AG04449 (cell line): ENCODE results near the gene MAN2B1.

Experiments used
- CTCF ChIA-PET: fragments of 350-600 bp; formaldehyde crosslinking; extraction: SDS; loops from one replicate; lab custom pipeline; 2021; ENCODE audit warnings: antibody characterized with exemption; lab: Yijun Ruan, JAX
- POLR2A ChIA-PET: fragments of 400-600, 350-600 bp; formaldehyde crosslinking; extraction: SDS; loops from one replicate; lab custom pipeline; 2020; ENCODE audit warnings: antibody characterized with exemption, inconsistent platforms; lab: Yijun Ruan, JAX
- DNase-seq: peaks from one replicate; pipeline ENCODE4 v3.0.0-alpha.2; 2010; ENCODE audit warnings: low read depth, low spot score
- H3K4me3 ChIP-seq: 2 replicates; pipeline ENCODE4 v1.5.1; 2011; ENCODE audit warnings: low read depth, mild to moderate bottlenecking, control low read depth, low read length
- CTCF ChIP-seq: IDR thresholded peaks from one replicate; pipeline ENCODE4 v1.5.1; 2011; ENCODE audit warnings: mild to moderate bottlenecking, moderate library complexity, low read length, control low read depth, inconsistent platforms; ENCODE audit not compliant: insufficient read depth; ENCODE audit errors: missing control alignments

The MAN2B1 gene

GRCh38 chr19:12675399-12675798, 8.9 kb upstream of the MAN2B1 start:
- ChIA-PET CTCF (interaction anchor here (0.9 to 12.2 kb wide), 7 partner anchors 10 to 173 kb away, joined by 3 to 224 read pairs (median 11); no protein-coding TSS in a partner anchor), POLR2A (no interaction called here)
- no peak for TF ChIP-seq CTCF
- DNase-seq = no peak
- no peak overlapping the region for H3K4me3 ChIP-seq

GRCh38 chr19:12672744-12673143, 6.2 kb upstream of the MAN2B1 start:
- ChIA-PET POLR2A (no interaction called here), CTCF (interaction anchor here (0.7 to 12.2 kb wide), 29 partner anchors 8 to 1015 kb away, joined by 3 to 224 read pairs (median 6); partner anchors contain the start of genes DHPS, ZNF433, ZNF490 and ZNF791)
- H3K4me3 ChIP-seq = no peak overlapping the region
- no peak for TF ChIP-seq CTCF
- no peak for DNase-seq

DNA sequence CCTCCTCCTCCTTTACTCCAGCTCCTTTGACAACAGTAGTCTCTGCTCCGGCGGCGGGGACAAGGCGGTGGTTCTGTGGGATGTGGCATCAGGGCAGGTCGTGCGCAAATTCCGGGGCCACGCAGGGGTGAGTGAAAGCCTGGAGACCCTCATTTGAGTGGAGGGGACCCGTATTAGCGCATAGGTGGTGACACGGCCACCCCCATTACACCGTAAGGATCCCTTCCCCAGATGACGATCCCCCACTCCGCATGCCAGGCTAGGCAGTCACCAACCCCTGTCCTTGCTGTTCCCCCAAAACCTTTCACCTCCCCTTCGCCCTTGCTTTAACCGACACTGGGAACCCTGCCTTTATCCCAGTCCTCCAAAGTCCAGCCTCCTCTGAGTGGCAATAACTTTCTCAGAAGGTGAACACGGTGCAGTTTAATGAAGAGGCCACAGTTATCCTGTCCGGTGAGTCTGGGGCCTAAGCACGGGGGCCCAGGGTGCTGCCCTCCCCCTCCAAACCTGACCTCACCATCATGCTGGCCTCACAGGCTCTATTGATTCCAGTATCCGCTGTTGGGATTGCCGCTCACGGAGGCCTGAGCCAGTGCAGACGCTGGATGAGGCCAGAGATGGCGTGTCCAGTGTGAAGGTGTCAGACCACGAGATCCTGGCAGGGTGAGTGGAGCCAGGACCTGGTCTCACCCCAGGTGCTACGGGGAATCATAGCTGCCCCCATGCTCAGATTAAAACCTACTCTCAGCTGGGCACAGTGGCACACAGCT, 3.8 kb upstream of the MAN2B1 start:
- H3K4me3 ChIP-seq = peak overlapping the region; percentile 95
- TF ChIP-seq CTCF = no peak
- ChIA-PET POLR2A (interaction anchor here (1.2 to 1.4 kb wide), 2 partner anchors 59 to 107 kb away, joined by 3 to 4 read pairs; partner anchors contain the start of genes ZNF490 and ZNF791), CTCF (interaction anchor here (1.0 to 12.2 kb wide), 8 partner anchors 8 to 579 kb away, joined by 3 to 224 read pairs (median 6); partner anchors contain the start of gene DHPS)
- no peak for DNase-seq

- TF ChIP-seq CTCF = no peak
- ChIA-PET CTCF (interaction anchor here (1.0 to 12.2 kb wide), 9 partner anchors 8 to 578 kb away, joined by 3 to 224 read pairs (median 3); partner anchors contain the start of gene DHPS), POLR2A (interaction anchor here (0.6 to 1.4 kb wide), 4 partner anchors 12 to 106 kb away, joined by 3 to 5 read pairs (median 4); partner anchors contain the start of genes DHPS, ZNF490 and ZNF791)
- no peak for DNase-seq
- peak overlapping the region; percentile 95 for H3K4me3 ChIP-seq
These were observed 3.0 kb upstream of the MAN2B1 start for GRCh38 chr19:12669270-12670158.

- CTCF ChIA-PET = interaction anchor here (1.0 to 2.0 kb wide), 7 partner anchors 9 to 105 kb away, joined by 3 to 11 read pairs (median 4); partner anchors contain the start of gene DHPS
- POLR2A ChIA-PET = interaction anchor here (1.2 to 1.4 kb wide), 3 partner anchors 12 to 105 kb away, joined by 3 to 4 read pairs (median 4); partner anchors contain the start of genes DHPS, ZNF490 and ZNF791
- no peak for TF ChIP-seq CTCF
- peak overlapping the region; percentile 95 for H3K4me3 ChIP-seq
- DNase-seq = no peak
These were observed 2.4 kb upstream of the MAN2B1 start for GRCh38 chr19:12668932-12669269.
